ENCODE results near the gene KLRF1.

Gene KLRF1, protein sequence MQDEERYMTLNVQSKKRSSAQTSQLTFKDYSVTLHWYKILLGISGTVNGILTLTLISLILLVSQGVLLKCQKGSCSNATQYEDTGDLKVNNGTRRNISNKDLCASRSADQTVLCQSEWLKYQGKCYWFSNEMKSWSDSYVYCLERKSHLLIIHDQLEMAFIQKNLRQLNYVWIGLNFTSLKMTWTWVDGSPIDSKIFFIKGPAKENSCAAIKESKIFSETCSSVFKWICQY

DNA sequence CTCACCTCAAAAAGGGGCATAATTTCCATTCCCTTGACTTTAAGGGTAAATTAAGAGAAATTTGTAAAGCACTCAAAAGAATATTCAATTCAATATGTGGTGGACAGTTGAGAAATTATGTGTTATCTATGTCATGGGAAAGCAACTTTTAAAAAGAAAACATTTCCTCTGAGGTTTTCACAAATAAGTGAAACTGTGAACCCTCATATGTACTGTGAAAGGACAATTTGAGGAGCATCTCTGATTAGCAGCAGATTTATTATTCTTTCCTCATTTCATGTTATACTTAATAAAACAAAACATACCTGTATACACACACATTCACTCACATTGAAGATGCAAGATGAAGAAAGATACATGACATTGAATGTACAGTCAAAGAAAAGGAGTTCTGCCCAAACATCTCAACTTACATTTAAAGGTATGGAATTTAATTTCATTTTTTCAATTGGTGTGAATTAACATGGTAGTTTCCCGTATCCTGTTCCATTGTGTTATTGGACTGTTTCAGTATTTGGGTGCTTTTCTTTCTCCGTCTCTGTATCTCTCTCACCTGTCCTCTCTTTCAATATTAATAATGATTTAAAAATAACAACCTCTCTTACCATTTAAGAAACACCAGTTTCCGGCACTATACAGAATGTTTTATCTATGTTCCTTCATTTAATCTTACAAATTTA is at the start of gene KLRF1:
TSS of gene KLRF1 (plus strand) at position 273 of the 680 bp plus-strand sequence. CDS start at position 337, 64 bp downstream.
- in situ Hi-C loops (cut with MboI; ENCODE audit: low sequenced_read_pairs), result no loop called here

DNA sequence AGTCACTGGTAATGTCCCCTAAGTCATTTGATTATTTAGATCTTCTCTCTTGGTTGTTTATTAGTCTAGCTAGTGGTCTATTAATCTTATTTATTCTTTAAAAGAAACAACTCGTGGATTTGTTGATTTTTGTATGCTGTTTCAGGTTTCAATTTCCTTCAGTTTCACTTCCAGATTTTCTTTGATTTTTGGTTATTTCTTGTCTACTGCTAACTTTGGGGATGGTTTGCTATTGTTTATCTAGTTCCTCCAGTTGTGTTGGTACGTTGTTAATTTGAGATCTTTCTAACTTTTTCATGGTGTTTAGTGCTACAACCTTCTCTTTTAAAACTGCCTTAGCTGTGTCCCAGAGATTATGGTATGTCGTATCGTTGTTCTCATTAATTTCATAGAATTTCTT is 48.1 kb upstream of the KLRF1 start:
- in situ Hi-C loops (cut with MboI; ENCODE audit: low sequenced_read_pairs), result no loop called here

DNA sequence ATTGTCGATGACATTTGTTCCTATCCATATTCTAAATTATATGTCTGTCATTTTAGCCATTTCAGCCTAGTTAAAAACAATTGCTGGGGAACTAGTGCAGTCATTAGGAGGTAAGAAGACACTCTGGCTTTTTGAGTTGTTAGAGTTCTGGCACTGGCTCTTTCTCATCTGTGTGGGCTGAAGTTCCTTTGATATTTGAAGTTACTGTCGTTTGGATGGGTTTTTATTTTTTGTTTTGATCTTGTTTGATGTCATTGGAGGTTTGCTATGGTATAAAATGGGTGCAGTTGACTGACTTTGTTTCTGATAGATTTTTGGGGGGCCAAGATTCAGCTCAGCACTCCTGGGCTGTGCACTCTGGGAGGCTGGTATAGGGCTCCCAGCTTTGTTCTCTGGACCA is 45.9 kb upstream of the KLRF1 start:
- in situ Hi-C loops (cut with MboI; ENCODE audit: low sequenced_read_pairs), result no loop called here

DNA sequence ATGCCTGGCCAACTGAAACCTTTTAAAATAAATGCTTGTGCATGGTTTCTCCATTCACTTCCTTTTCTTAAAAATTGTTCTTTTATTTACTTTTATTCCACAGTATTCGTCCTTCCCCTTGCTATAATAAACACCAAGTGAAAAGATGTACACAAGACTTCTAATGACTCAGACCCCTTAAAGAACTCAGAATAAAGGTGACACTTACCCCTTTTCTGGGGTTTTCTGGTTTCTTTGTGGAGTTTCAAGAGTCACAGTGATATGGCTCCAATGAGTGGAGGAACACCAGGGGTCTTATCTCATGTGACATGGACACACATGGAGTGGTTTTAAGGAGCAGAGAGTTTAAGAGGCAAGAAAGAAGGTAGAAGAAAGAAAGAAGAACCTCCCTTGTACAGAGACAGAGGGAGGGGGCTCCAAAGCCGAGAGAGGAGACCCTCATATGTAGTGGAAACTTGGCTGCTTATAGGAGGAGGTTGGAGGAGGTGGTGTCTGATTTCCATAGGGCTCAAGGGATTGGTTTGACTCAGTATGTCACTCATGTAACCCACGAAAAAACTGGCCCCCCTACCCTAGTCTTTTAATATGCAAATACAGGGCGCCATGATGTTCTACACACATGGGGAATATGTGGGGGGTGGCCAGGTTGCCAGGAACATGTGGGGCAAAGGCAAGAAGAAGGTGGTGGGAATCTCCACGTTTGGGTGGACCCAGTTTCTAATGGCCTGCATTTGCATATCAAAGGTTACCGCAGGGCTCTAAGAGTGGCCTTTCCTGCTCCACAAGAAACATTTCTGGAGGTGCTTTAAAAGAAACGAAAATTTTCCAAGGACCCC is 44.5 kb upstream of the KLRF1 start:
- in situ Hi-C loops (cut with MboI; ENCODE audit: low sequenced_read_pairs), result no loop called here

DNA sequence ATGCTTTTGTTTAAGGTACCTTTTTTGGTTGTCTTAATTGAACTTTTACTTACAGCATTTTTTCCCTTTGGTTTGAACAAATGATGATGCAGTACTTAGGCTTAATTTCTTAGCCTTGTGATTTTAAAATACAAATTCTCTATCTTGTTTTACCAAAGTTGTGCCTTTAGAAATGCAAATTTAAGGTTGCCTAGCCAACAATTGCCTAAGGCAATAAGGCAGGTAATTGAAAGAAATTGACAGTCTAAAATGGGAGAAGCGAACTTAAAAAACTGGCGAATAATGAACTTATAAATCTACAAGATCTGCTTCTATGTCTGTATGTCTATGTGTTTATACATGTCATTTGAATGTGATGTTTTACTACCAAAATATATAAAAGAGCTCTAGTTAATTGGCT is 43.0 kb upstream of the KLRF1 start:
- in situ Hi-C loops (cut with MboI; ENCODE audit: low sequenced_read_pairs), result no loop called here

DNA sequence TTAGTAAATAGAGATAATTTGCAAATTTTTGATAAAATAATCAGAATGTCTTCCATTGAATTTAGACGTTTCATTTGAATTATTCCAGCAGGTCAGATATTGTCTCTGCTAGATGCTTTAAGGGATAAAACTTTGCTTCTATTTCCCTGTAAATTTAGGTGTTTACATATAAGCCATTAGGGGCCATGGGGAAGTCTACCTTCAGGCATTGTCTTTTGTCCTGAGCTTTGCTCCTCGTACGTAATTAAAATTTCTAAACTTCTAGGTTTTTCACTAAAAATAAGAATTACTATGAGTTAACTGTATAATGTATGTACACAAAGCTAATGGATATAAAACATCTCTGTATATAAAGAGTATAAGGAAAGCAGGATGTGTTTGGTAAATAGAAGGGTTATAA is 42.5 kb upstream of the KLRF1 start:
- in situ Hi-C loops (cut with MboI; ENCODE audit: low sequenced_read_pairs), result no loop called here

DNA sequence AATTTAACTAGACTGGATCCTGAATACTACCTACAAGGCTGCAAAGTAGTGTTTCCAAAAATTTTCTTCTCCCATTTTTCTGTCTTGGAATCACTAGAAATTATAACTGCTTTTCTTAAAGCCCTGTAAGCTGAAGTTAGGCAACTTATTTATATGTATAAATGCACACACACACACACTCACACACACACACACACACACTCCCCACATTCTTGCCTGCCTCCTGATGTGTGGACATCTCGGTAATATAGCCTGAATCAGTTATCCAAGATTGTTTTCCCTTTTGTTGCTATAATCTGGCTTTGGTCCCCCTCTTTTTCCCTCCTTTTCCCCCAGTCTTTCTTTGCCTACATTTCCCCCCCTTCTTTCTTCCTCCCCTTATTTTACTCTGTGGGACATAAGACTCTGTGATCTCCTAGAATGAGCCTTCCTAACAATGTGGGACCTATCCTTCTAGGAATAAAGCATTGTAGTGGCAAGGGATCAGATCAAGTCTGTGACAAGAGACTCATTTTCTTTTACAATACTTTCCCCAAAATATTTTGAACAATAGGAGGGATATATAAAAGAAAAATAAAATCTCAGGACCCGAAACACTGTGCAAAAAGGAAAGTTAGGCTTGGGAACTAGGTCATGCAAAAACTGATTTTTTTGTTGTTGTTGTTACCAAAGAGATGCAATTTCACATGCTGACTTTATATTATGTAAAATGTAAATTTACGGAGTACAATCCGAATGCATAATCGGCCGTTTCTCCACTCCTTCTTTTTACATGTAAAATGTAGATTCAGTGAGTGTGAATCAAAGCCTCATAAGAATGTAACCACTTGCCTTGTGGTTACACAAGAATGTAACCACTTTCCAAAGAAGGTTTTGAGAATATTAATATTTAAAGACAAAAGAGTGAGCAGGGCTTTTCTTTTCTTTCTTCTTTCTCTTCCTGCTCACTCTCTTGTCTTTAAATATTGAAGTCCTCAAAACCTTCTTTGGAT is 40.3 kb upstream of the KLRF1 start:
- in situ Hi-C loops (cut with MboI; ENCODE audit: low sequenced_read_pairs), result no loop called here

DNA sequence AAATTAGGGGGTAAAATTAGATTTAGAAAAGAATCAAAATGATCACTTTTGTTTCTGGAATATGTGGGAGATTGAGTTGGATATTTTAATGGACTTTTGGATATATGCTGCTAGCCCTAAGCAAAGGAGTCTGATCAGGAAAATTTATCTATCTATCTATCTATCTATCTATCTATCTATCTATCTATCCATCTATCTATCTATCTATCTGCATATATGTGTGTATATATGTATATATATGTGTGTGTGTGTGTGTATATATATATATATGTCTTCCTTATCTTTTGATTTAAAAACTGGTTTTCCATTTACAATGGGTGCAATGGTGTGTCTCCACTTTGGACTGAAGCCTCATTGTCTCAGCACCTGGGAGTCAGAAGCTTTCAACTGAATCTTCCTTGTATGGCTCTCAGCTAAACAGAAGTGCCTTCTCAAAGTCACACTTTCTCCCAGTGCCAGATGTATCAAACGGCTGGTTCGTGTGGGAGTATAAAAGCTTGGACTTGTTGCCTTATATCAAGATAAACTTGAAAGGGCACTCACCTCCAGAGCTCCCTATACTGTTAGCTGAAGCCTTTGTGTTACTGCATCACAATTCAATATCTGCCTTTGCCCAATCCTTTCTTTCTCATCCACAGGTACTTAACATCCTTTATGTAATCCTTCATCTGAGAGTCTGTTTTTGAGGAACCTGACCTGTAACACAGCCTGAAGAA is 34.9 kb upstream of the KLRF1 start:
- in situ Hi-C loops (cut with MboI; ENCODE audit: low sequenced_read_pairs), result no loop called here

DNA sequence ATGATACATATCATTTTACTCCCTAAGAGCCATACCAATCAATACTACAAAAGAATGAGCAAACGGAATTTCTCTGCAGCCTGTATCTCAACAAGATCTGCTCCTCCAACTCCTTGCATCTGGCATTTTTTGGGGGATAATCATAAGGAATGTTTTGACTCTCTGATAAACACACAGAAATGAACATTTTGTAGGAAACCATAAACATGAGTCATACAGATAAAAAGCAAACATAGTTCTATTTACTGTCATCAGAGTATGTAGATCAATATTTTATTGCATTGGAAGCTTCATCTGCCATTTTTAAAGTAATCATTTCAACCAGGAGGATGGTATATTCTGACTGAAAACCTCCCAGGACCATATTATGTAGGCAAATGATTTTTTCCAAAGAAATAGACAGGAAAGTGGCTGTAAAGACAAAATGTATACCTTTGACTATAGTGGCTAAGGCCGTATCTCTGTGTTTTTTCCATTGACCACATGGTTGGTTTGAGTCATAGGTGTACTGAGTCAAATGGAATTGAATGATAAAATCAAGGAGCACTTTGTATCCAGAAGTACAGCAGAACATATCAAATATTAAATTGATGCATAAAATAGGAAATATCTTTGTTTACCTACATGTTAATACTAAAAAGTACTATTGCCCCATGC is 34.2 kb upstream of the KLRF1 start:
- in situ Hi-C loops (cut with MboI; ENCODE audit: low sequenced_read_pairs), result no loop called here

DNA sequence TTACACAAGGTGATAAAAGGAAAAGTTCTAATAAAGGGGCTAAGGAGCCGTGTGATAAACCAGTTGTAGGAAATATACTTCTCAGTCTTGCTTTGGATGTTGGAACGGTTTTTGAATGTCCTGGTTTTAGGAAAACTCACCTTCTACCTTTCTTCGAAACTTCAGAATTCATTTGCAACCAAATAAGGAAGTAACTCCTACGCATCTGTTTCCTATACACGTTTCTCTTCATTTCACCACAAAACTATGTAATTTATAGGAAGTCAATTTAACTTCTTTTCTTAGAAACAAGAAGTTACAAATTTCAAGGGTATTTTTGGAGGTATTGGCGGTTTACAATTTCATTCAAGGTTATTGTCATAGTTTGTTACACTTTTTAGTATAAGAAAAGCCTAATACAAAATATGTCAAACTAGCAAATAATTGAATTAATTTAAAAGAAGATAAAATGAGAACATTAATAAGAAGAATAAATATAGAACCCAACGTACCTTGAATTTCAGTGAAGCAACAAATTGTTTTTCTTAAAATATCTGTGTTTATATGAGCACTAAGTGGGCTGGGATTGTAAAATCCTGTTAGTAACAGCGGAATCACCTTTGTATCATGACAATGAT is 33.4 kb upstream of the KLRF1 start:
- in situ Hi-C loops (cut with MboI; ENCODE audit: low sequenced_read_pairs), result no loop called here

DNA sequence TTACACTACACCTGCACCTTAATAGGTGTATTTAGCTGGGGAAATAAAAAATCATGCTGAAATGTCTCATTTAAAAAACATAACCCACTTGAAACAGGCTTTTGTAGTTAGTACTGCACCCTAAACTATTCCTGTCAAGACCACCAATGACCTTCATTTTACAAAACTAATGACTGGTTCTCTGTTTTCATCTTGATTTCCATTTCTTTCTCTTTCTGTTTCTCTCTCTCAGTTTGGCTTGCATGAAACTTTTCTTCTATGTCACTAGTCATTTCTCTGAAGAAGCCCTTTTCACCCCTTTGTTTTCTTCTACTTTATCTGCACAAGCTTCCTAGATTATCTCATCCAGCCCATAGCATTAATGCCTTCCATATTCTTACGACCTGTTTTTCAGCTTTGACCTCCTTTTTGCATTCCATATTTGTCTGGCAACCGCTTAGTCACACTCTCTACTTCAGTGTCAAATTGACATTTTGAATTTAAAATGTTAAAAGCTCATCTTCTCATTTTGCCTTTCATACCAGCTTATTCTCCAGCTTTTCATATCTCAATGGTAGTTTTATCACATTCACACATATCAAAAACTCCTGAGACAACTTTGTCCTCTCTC is 32.7 kb upstream of the KLRF1 start:
- in situ Hi-C loops (cut with MboI; ENCODE audit: low sequenced_read_pairs), result no loop called here

DNA sequence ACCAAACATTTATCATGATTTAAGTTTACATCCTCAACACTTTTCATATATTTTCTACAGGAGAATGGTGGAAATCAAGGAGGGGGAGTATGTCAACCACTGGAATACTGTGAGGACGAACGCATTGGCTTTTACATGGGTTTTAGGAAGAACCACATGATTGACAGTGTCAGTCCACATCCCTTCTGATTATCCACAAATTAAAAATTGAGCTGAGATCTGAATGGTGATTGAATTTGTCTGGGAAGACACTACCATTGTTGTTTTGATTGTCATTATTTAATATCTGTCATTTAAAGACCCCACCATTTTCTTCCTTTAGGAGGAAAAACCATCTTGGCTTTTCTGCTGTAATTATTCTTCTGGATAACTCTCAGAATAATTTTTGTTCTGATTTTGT is 31.3 kb upstream of the KLRF1 start:
- in situ Hi-C loops (cut with MboI; ENCODE audit: low sequenced_read_pairs), result no loop called here

DNA sequence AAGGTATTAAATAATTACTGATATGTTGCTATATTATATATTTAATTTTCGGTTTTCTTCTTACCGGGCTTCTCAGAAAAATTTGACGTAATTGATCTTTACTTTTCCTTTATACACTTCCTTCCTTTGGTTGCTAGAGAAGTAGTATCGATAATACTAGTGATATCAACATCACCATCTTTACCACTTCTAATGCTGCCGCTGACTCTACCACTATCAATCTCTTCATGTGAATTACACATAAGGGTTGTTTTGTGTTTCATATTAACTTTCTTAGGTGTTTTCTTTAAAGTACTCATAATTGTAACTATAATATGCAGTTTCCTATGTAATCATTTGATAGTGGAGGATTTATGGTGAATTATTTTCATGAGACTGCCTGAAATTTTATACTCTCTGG is 30.9 kb upstream of the KLRF1 start:
- in situ Hi-C loops (cut with MboI; ENCODE audit: low sequenced_read_pairs), result no loop called here

DNA sequence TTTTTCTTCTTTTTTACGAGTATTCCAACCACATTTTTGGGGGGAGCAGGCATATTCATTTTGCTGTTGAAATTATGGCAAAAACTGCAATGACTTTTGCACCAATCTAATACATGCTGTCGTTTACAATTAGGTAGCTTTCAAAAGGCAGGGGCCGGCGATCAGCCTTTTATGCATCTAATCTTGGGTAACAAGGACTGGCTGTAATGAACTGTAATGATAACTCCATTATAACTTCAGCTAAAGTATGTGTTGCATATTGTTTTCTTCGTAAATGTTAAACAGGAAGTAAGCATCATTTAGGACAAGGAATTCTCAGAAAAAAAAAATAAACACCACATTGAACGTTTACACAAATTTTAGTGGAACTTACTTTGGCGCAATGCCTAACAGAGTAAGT is 30.3 kb upstream of the KLRF1 start:
- in situ Hi-C loops (cut with MboI; ENCODE audit: low sequenced_read_pairs), result no loop called here

DNA sequence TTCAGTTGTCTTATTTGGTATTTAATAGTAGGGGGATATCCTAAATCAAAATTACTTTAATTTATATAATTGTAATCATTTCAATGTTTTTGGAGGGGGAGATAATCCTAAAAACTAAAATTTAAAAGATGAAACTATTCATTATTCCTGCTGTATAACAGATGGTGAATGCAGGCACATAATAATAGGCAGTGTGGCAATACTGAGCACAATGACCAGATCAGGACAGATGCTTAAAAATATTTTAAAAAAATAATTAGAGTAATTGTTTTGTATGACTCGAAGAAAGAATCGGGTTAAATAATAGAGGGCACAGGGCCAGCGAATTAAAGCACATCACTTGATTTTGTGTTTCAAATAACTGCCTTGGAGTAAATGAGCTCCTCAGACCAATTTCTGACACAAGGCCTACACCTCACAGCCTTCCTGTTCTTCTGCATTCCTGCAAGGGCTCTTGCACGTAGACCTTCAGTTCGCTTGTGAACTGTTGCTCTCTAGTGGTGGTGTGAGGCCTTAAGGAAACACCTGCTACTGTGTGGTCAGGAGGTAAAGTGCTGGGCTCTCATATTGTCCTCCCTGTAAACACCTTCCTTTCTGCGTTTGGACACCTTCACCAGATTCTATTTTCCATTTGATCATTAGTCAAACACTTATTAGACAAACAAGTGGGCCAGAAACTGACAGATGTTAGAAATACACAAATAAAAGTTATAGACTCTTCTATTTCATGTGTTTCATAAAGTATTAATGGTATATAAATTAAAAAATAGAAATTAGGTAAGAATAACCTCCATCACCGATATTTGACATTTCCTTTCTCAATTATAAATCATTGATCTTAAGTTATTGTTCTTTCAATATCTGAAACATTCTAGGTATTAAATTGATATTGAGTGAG is 29.3 kb upstream of the KLRF1 start:
- in situ Hi-C loops (cut with MboI; ENCODE audit: low sequenced_read_pairs), result no loop called here

DNA sequence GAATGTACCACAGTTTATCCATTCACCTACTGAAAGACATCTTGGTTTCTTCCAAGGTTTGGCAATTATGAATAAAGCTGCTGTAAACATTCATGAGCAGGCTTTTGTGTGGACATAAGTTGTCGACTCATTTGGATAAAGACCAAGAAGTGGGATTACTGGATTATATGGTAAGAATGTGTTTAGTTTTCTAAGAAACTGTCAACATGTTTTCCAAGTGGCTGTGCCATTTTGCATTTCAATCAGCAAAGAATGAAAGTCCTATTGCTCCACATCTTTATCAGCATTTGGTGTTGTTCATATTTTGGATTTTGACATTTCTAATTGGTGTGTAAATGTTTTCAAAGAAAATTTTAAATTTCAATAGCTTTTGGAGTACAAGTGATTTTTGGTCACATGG is 27.3 kb upstream of the KLRF1 start:
- in situ Hi-C loops (cut with MboI; ENCODE audit: low sequenced_read_pairs), result no loop called here

DNA sequence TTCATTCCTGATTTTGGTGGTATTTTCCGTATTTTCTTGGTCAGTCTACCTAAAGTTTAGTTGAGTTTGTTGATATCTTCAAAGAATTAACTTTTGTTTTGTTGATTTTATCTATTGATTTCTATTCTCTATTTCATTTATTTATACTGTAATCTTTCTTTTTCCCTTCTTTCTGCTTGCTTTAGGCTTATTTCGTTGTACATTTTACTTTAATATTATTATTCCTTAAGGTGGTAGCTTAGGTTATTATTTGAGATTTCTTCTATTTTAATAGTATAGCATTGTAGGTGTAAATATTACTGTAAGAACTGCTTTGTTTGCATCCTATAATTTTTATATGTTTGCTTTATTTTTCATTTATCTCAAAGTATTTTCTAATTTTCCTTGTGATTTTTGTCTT is 21.4 kb upstream of the KLRF1 start:
- in situ Hi-C loops (cut with MboI; ENCODE audit: low sequenced_read_pairs), result no loop called here

DNA sequence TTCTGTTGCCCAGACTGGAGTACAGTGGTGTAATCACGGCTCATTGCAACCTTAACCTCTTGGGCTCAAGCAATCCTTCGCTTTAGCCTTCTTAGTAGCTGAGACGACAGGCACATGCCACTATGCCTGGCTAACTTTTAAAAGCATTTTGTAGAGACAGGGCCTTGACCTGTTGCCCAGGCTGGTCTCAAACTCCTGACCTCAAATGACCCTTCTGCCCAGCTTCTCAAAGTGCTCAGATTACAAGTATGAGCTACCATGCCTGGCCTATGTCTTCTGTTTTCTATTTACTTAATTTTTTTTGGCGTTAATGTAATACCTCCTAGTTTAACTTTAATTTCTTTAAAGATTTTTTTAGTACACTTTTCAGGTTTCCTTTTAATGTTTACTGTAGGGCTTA is 20.6 kb upstream of the KLRF1 start:
- in situ Hi-C loops (cut with MboI; ENCODE audit: low sequenced_read_pairs), result no loop called here
